ENCODE data around the gene TMPRSS6.

GRCh38 chr22:37094239-37094638 is 15.3 kb downstream of the TMPRSS6 start:
- TF ChIP-seq POLR2AphosphoS5 (IDR thresholded peaks at IDR 0.05; ENCODE audit: low read depth, low read length) (no peak), SIN3A (IDR thresholded peaks at IDR 0.05; ENCODE audit: borderline replicate concordance, insufficient read depth, low read length) (no peak)
